Right forelimb (tissue), 1 donor: ENCODE data around the gene OPN4.

ENCODE experiments used
- DNase-seq: peaks from one replicate; pipeline ENCODE4 v3.0.0-alpha.2; 2018

Gene OPN4

GRCh38 chr10:86662186-86663045 lies 8.1 kb downstream of the OPN4 start:
- no peak for DNase-seq

GRCh38 chr10:86663046-86663345 lies 8.6 kb downstream of the OPN4 start:
- DNase-seq: no peak

- no peak for DNase-seq
Measured at GRCh38 chr10:86663576-86664339, 9.4 kb downstream of the OPN4 start.

GRCh38 chr10:86664341-86665217 lies 10.2 kb downstream of the OPN4 start:
- DNase-seq: no peak

GRCh38 chr10:86665218-86665607 lies 10.9 kb downstream of the OPN4 start:
- no peak for DNase-seq

- no peak for DNase-seq
Measured at GRCh38 chr10:86665868-86666267, 11.5 kb downstream of the OPN4 start.

GRCh38 chr10:86666538-86666937 lies 12.2 kb downstream of the OPN4 start:
- DNase-seq: no peak

- DNase-seq: no peak
Measured at GRCh38 chr10:86667421-86668181, 13.3 kb downstream of the OPN4 start.

GRCh38 chr10:86668297-86669165 lies 14.2 kb downstream of the OPN4 start, which contains the start of gene LDB3:
Gene LDB3, plus strand, starts transcription at chr10:86668511. Its CDS starts 181 bp downstream, at chr10:86668692.
- no peak for DNase-seq

GRCh38 chr10:86670290-86670811 lies 16.0 kb downstream of the OPN4 start:
- DNase-seq: no peak

- DNase-seq: no peak
Measured at GRCh38 chr10:86670876-86671275, 16.5 kb downstream of the OPN4 start.

- no peak for DNase-seq
Measured at GRCh38 chr10:86671419-86671818, 17.1 kb downstream of the OPN4 start.

- no peak for DNase-seq
Measured at GRCh38 chr10:86671985-86672710, 17.8 kb downstream of the OPN4 start.

- DNase-seq: no peak
Measured at GRCh38 chr10:86673216-86673826, 19.0 kb downstream of the OPN4 start.

GRCh38 chr10:86673827-86674581 lies 19.7 kb downstream of the OPN4 start:
- DNase-seq: no peak

GRCh38 chr10:86674912-86675311 lies 20.6 kb downstream of the OPN4 start:
- DNase-seq: no peak

GRCh38 chr10:86677374-86677773 lies 23.0 kb downstream of the OPN4 start:
- DNase-seq: no peak

GRCh38 chr10:86678999-86679792 lies 24.8 kb downstream of the OPN4 start:
- DNase-seq: no peak
